Cerebellar nuclear complex (tissue), 1 donor: ENCODE measurements around the gene CTCF.

Experiments used
- DNase-seq, 2 experiments: peaks; one replicate each; lab custom pipeline; 2025; lab: John Stamatoyannopoulos, UW

The CTCF gene

DNA sequence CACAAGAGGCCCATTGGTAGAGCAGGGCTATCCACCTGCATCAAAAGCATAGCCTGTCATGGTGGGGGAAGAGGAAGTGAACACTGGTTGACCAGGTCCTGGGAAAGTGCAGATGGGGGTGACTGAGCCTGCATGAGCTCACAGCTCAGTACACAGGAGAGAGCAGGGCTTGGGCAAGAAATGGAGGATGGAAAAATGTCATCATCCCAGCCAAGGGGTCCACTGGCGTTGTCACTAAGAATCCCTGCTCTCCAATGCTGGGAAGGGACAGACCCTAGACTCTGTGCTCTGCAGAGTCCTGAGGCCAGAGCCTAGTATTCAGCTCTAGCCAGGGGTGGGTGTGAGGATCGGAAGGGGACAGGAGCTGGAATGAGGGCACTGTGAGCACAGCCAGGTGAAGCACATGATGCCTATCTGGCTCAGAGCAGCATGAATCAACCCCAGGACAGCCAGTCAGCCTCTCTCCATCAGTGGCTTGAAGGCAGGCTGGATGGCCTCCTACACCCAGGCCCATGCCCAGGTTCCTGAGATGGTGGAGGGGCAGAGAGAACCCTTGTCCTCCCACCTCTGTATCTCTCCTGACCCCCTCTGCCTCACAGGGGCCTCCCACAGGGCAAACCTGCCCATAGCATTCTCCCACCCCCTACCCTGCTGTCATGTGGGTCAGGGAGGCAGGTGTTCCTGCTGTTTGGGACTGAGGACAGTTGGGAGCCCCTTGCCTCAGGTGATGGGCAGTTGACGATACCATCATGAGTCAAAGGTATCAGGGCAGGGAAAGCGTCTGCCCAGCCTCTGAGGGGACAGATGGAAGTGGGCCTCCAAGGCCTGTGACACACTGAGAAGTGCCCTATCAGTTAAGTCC is 13.8 kb upstream of the CTCF start:
- no peak for DNase-seq

DNA sequence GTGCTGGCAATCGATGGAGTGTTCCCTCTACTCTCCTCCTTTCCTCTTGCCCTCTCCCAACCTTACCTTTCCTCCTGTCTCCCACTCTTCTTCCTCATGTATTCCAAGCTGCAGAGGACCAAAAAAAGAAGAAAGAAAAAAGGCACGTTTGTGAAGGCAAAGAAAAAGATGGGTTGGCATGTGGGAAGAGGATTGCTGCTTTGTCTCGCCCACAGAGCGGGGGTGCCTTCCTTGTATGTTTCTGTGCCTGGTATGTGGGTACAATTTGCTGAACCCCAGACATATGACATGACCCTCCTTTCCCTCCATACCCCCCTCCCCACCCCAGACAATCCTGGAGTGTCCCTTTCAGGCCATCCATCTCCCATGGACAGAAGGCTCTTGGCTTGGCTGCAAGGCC is 13.1 kb upstream of the CTCF start:
- no peak for DNase-seq

- no peak for DNase-seq
Measured at GRCh38 chr16:67549936-67550335, 12.4 kb upstream of the CTCF start.

- DNase-seq: no peak
Measured at GRCh38 chr16:67551091-67551490, 11.2 kb upstream of the CTCF start.

- no peak for DNase-seq
Measured at GRCh38 chr16:67551972-67552371, 10.4 kb upstream of the CTCF start.

- DNase-seq: no peak
Measured at GRCh38 chr16:67552476-67552875, 9.8 kb upstream of the CTCF start.

- no peak for DNase-seq
Measured at GRCh38 chr16:67555795-67556212, 6.5 kb upstream of the CTCF start.

DNA sequence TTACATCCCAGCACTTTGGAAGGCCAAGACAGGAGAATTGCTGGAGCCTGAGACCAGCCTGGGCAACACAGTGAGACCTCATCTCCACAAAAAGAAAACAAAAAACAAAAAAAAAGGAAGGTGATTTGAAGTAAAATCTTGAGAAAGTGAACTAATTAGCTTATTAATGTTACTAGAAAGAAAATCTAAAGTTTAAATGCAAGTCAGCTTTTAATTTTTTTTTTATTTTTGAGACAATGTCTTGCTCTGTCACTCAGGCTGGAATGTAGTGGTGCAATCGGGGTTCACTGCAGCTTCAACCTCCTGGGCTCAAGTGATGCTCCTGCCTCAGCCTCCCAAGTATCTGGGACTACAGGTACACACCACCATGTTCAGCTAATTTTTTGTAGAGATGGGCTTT is 3.5 kb upstream of the CTCF start:
- no peak for DNase-seq

- no peak for DNase-seq
Measured at GRCh38 chr16:67560827-67561342, 1.4 kb upstream of the CTCF start.

DNA sequence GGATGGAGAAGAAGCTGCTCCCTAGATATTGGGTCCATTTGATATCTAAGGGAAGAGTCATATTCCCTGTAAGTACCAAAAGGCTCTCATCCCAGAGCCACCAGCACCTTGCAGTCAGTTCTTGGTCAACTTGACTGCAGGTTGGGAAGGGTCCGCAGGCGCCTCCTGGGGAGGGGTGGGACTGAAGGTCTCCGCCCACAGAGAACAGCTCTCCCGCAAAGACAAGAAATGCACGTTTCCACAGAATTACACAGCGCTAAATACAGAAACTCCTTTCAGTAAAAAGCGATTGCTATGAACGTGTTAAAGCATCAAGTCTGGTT is 864 bp upstream of the CTCF start:
- DNase-seq: no peak

GRCh38 chr16:67561824-67562525 is 351 bp upstream of the CTCF start:
- peak in 1 of 2 experiments; percentile 64 for DNase-seq

GRCh38 chr16:67562918-67563707 is 787 bp downstream of the CTCF start:
- DNase-seq: no peak

GRCh38 chr16:67563708-67564468 is 1.6 kb downstream of the CTCF start:
- DNase-seq: no peak

DNA sequence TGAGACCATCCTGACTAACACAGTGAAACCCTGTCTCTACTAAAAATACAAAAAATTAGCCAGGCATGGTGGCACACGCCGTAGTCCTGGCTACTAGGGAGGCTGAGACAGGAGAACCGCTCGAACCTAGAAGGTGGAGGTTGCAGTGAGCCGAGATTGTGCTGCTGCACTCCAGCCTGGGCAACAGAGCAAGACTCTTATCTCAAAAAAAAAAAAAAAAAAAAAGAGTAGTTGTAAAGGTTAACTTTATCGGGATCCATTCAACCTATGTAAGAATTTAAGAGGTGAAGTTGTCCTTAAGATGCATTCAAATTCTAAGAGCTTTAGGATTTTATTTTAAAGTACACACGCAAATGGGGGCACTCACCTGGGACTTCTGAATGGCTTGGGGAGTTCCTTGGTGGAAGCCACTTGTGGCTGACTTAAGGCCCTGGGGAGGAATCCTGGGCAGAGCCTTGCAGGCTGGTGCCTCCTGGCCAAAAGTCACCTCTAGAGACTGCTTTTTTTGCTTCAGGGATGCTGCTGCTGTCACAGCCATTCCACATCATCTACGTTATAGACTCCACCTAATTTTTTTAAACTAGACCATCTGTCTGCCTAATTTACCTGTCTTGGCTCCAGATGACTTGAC is 3.3 kb downstream of the CTCF start:
- no peak for DNase-seq

DNA sequence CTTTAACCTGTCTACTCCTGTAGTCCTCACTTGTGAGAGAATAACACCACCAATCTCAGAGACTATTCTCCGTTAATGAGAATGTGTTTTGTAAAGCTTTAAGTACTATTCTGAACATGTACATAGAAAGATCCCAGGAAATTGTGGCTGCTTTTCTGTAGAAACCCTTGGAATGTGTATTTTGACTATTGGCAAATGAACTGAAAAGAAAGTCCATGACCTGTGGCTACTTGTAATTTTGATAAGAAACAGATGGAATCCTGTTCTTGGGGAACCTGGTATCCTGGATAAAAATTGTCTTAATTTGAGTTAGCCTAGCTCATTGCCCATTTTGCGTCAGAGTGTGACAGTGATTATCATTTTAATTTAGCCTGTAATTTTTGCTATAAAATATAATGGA is 9.1 kb downstream of the CTCF start:
- no peak for DNase-seq

DNA sequence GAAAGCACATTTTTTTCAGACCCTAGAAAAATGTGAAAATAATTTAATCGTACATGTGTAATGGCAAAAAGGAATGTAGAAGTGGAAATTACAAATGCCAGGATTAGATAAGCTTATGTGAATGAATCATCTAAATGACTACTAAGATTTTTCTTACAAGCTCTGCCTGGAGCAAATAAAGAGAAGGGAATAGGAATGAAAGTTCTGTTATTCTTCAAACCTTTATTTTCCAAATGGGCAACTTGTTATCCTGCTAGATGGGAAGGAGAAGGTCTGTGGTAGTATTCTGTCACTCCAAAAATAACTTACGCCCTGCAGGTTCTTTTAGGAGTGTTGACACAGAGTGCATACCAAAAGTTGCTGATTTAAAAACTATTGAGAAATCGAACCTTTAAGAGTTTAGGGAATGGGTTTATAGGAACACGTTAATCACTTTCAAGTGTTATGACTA is 9.7 kb downstream of the CTCF start:
- no peak for DNase-seq

DNA sequence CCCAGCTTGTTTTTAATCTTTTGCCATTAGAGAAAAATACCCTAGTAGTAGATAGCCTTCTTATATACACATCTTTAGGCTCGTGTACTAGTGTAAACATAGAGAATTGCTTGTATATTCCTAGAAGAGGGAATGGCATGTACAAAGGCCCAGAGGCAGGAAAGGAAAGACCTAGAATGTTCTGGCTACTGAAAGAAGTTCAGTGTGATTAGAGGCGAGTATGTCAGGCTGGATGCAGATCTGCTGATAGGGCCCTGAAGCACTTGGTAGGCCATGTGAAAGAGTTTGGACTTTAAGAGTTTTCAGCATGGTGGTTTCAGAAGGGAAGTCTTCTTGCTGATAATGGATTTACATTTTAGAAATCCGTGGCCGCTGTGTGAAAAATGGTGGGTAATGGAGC is 17.4 kb downstream of the CTCF start:
- no peak for DNase-seq

GRCh38 chr16:67580202-67580601 is 17.9 kb downstream of the CTCF start:
- DNase-seq: no peak

GRCh38 chr16:67593288-67593687 is 31.0 kb downstream of the CTCF start:
- DNase-seq: no peak

DNA sequence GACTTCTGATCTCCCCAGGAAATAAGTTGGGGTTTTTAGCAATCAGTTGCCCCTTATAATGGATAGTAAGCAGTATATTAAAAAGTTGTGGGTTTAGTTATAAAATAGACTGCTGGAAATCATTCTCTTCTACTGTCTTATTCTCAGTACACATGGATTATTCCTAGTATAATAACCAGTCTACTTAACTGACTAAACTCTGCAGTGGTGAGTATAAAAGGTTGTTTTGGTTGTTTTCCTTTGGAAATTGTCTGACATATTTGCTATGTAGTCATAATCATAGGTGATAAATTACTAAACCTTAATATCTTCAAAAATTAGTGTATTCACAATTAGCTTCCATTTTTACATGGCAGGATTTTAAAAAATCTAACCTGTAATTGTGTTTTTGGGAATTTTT is 31.4 kb downstream of the CTCF start:
- DNase-seq: no peak

GRCh38 chr16:67594256-67594915 is 32.1 kb downstream of the CTCF start:
- no peak for DNase-seq
